ENCODE results near the gene PBXIP1. TPM values are rescaled to one million over a fixed set of nuclear protein-coding genes. Genes with fewer than 3 reads are reported as not detected.
"Not testable (repeated sequence)": the region's sequence is repeated elsewhere in the genome, so short reads cannot be mapped to it uniquely, and the experiment has no call there.

PBXIP1 gene
- total RNA-seq, 1 donor from 2014 or later: 92.6 TPM

DNA sequence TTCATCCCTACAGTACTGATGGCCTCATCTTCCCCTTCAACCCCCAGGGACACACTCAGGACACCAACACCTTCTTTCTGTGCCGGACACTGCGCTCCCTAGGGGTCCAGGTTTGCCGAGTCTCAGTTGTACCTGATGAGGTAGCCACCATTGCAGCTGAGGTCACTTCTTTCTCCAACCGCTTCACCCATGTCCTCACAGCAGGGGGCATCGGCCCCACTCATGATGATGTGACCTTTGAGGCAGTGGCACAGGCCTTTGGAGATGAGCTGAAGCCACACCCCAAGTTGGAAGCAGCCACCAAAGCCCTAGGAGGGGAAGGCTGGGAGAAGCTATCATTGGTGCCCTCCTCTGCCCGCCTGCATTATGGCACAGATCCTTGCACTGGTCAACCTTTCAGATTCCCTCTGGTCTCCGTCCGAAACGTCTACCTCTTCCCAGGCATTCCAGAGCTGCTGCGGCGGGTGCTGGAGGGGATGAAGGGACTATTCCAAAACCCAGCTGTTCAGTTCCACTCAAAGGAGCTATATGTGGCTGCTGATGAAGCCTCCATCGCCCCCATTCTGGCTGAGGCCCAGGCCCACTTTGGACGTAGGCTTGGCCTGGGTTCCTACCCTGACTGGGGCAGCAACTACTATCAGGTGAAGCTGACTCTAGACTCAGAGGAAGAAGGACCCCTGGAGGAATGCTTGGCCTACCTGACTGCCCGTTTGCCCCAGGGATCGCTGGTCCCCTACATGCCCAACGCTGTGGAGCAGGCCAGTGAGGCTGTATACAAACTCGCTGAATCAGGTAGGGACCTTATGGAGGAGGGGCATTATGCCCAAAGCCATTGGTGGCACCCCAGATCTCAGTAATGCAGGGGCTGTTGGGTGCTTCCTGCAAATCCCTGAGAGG is 32.4 kb upstream of the PBXIP1 start:
- no peak overlapping the region for H3K4me3 Mint-ChIP-seq (ENCODE audit: unreplicated experiment)
- no peak overlapping the region for H3K27ac Mint-ChIP-seq (ENCODE audit: unreplicated experiment)
- no peaks in the 10 kb centered on the region for H3K27me3 Mint-ChIP-seq (ENCODE audit: unreplicated experiment)
- no peaks in the 10 kb centered on the region for H3K9me3 Mint-ChIP-seq (ENCODE audit: unreplicated experiment)
- H3K4me1 Mint-ChIP-seq (ENCODE audit: unreplicated experiment): peaks cover 11% of the 10 kb centered on the region
- TF ChIP-seq, protein P1, sequence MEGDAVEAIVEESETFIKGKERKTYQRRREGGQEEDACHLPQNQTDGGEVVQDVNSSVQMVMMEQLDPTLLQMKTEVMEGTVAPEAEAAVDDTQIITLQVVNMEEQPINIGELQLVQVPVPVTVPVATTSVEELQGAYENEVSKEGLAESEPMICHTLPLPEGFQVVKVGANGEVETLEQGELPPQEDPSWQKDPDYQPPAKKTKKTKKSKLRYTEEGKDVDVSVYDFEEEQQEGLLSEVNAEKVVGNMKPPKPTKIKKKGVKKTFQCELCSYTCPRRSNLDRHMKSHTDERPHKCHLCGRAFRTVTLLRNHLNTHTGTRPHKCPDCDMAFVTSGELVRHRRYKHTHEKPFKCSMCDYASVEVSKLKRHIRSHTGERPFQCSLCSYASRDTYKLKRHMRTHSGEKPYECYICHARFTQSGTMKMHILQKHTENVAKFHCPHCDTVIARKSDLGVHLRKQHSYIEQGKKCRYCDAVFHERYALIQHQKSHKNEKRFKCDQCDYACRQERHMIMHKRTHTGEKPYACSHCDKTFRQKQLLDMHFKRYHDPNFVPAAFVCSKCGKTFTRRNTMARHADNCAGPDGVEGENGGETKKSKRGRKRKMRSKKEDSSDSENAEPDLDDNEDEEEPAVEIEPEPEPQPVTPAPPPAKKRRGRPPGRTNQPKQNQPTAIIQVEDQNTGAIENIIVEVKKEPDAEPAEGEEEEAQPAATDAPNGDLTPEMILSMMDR (IDR thresholded peaks at IDR 0.05): no peak
- peaks cover 4% of the 10 kb centered on the region for H3K36me3 Mint-ChIP-seq (ENCODE audit: unreplicated experiment)
- DNase-seq (ENCODE audit: extremely low spot score, unreplicated experiment): no peak

GRCh38 chr1:154987326-154987725 is 31.4 kb upstream of the PBXIP1 start:
- no peak for DNase-seq (ENCODE audit: extremely low spot score, unreplicated experiment)
- no peak overlapping the region for H3K27ac Mint-ChIP-seq (ENCODE audit: unreplicated experiment)
- peaks cover 4% of the 10 kb centered on the region for H3K36me3 Mint-ChIP-seq (ENCODE audit: unreplicated experiment)
- H3K4me1 Mint-ChIP-seq (ENCODE audit: unreplicated experiment): peaks cover 6% of the 10 kb centered on the region
- TF ChIP-seq, protein P1 (IDR thresholded peaks at IDR 0.05): no peak
- H3K27me3 Mint-ChIP-seq (ENCODE audit: unreplicated experiment): no peaks in the 10 kb centered on the region
- H3K9me3 Mint-ChIP-seq (ENCODE audit: unreplicated experiment): no peaks in the 10 kb centered on the region
- H3K4me3 Mint-ChIP-seq (ENCODE audit: unreplicated experiment): no peak overlapping the region

GRCh38 chr1:154986736-154987135 is 30.8 kb upstream of the PBXIP1 start:
- H3K9me3 Mint-ChIP-seq (ENCODE audit: unreplicated experiment); H3K4me3 Mint-ChIP-seq (ENCODE audit: unreplicated experiment); H3K27me3 Mint-ChIP-seq (ENCODE audit: unreplicated experiment); H3K27ac Mint-ChIP-seq (ENCODE audit: unreplicated experiment); H3K4me1 Mint-ChIP-seq (ENCODE audit: unreplicated experiment); DNase-seq (ENCODE audit: extremely low spot score, unreplicated experiment); H3K36me3 Mint-ChIP-seq (ENCODE audit: unreplicated experiment): not testable (repeated sequence)

DNA sequence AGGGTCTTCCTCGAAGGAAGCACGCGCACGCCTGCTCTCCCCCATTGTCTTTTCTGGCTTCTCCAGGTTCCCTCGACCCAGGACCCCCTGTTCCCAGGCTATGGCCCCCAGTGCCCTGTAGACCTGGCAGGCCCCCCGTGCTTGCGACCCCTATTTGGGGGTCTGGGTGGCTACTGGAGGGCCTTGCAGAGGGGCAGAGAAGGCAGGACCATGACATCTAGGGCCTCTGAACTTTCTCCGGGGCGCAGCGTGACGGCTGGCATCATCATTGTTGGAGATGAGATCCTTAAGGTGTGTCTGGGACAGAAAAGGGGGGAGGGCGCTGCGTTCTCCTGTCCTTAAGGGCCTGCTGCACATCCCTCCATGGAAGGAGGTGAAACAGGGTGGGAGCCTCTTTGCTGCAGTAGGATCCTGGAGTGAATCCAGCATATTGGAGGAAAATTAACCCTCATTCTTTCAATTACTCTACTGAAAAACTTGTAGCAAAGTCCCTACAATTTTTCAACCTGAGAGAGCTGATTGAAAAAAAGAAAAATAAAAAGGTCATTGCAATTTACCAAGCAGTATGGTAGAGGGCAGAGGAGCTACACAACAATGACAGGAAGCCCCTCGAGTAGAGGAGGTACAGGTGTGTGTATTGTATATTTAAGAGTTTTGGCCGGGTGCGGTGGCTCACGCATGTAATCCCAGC is 28.0 kb upstream of the PBXIP1 start:
- Mint-ChIP-seq H3K4me3 (ENCODE audit: unreplicated experiment) (no peak overlapping the region), H3K36me3 (ENCODE audit: unreplicated experiment) (peaks cover 5% of the 10 kb centered on the region), H3K9me3 (ENCODE audit: unreplicated experiment) (no peaks in the 10 kb centered on the region), H3K4me1 (ENCODE audit: unreplicated experiment) (peaks cover 6% of the 10 kb centered on the region), H3K27ac (ENCODE audit: unreplicated experiment) (no peak overlapping the region), H3K27me3 (ENCODE audit: unreplicated experiment) (no peaks in the 10 kb centered on the region)
- TF ChIP-seq, protein P1 (IDR thresholded peaks at IDR 0.05): no peak
- DNase-seq (ENCODE audit: extremely low spot score, unreplicated experiment): no peak

DNA sequence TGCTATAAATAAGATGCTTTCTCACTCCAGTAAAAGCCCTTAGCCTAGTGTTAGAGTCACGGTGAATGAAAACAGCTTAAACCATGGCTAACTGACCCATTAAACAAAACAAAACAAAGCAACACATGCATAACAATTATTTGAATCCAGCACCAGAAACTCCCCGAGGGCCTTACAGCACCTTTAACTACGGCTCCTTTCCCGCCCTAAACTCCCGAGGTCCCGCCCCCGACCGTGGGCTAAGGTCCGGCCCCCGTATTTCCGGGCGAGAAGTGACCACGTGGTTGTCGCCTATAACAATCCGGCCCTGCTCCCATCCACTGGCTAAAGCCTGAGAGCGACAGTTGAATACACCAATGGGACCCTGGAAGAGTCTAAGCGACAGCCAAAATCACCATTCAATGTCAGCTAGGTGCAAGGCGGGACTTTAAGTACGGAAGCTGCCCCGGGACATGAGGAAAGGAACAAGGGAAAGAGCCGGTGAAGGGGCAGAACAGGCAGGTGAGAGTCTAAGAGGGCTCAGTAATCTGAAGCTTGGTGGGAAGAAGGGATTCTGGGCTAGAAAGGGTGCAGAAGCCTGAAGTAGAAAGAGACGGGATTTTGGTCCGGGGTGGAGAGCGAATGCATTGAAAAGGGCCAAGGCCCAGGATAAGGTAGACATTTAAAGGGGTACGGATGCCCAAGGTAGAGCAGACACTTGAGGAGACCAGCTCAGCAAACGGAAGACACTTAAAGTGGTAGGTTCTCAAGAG is 27.2 kb upstream of the PBXIP1 start, which contains the start of gene FLAD1:
FLAD1 (plus strand) TSS at position 448 of the 752 bp plus-strand sequence. CDS start 351 bp downstream, outside the sequence.
- peaks cover 2% of the 10 kb centered on the region for H3K36me3 Mint-ChIP-seq (ENCODE audit: unreplicated experiment)
- H3K4me1 Mint-ChIP-seq (ENCODE audit: unreplicated experiment): peaks cover 6% of the 10 kb centered on the region
- TF ChIP-seq, protein P1 (IDR thresholded peaks at IDR 0.05): no peak
- no peaks in the 10 kb centered on the region for H3K9me3 Mint-ChIP-seq (ENCODE audit: unreplicated experiment)
- DNase-seq (ENCODE audit: extremely low spot score, unreplicated experiment): peak; percentile 97
- no peaks in the 10 kb centered on the region for H3K27me3 Mint-ChIP-seq (ENCODE audit: unreplicated experiment)
- no peak within 1 kb of the TSS for H3K4me3 Mint-ChIP-seq (ENCODE audit: unreplicated experiment)
- H3K27ac Mint-ChIP-seq (ENCODE audit: unreplicated experiment): no peak within 1 kb of the TSS
